H9 (cell line): ENCODE data around the gene KRTAP4-6. TPM values are rescaled to one million over a fixed set of nuclear protein-coding genes. Genes with fewer than 3 reads are reported as not detected.

Experiments
- DNase-seq: peaks from one replicate; pipeline ENCODE4 v3.0.0-alpha.2; 2017
- H2AFZ ChIP-seq: one replicate; pipeline ENCODE4 v1.6.1; 2013; ENCODE audit warnings: mild to moderate bottlenecking, low read length, control low read depth, moderate library complexity
- H2AK5ac ChIP-seq: 2 replicates; pipeline ENCODE4 v1.6.1; 2013; ENCODE audit warnings: low read length, control low read depth, mixed read lengths; ENCODE audit not compliant: insufficient read length
- H2BK120ac ChIP-seq: one replicate; pipeline ENCODE4 v1.6.1; 2013; ENCODE audit warnings: low read depth, mild to moderate bottlenecking, low read length, control low read depth, inconsistent platforms; ENCODE audit not compliant: poor library complexity, severe bottlenecking
- H2BK12ac ChIP-seq: 2 replicates; pipeline ENCODE4 v1.6.1; 2013; ENCODE audit warnings: low read length, control low read depth, mixed read lengths, low read depth; ENCODE audit not compliant: insufficient read length
- H2BK15ac ChIP-seq: 2 replicates; pipeline ENCODE4 v1.6.1; 2013; ENCODE audit warnings: low read depth, low read length, control low read depth
- H2BK20ac ChIP-seq: one replicate; pipeline ENCODE4 v1.6.1; 2013; ENCODE audit warnings: low read depth, mild to moderate bottlenecking, low read length, control low read depth, inconsistent platforms; ENCODE audit not compliant: poor library complexity, severe bottlenecking
- H2BK5ac ChIP-seq: 2 replicates; pipeline ENCODE4 v1.6.1; 2013; ENCODE audit warnings: low read length, control low read depth, mixed read lengths; ENCODE audit not compliant: insufficient read length
- H3K14ac ChIP-seq: 2 replicates; pipeline ENCODE4 v1.6.1; 2013; ENCODE audit warnings: low read length, control low read depth; ENCODE audit not compliant: insufficient read depth
- H3K18ac ChIP-seq: 2 replicates; pipeline ENCODE4 v1.6.1; 2013; ENCODE audit warnings: low read depth, mild to moderate bottlenecking, mixed read lengths, low read length, control low read depth; ENCODE audit not compliant: insufficient read length
- H3K23ac ChIP-seq: 2 replicates; pipeline ENCODE4 v1.6.1; 2013; ENCODE audit warnings: low read length, control low read depth, mixed read lengths, low read depth; ENCODE audit not compliant: insufficient read length
- H3K23me2 ChIP-seq: 2 replicates; pipeline ENCODE4 v1.6.1; 2013; ENCODE audit warnings: low read depth, mild to moderate bottlenecking, mixed read lengths, low read length, control low read depth; ENCODE audit not compliant: insufficient read length, poor library complexity, severe bottlenecking
- H3K27ac ChIP-seq: 2 replicates; pipeline ENCODE4 v1.5.1; 2013; ENCODE audit warnings: low read length, control low read depth, mixed read lengths, low read depth; ENCODE audit not compliant: insufficient read length
- H3K27me3 ChIP-seq: 2 replicates; pipeline ENCODE4 v1.6.1; 2013; ENCODE audit warnings: low read length, control low read depth, inconsistent platforms; ENCODE audit not compliant: insufficient read depth
- H3K4ac ChIP-seq: 2 replicates; pipeline ENCODE4 v1.6.1; 2013; ENCODE audit warnings: low read depth, mild to moderate bottlenecking, control low read depth, inconsistent platforms, low read length, moderate library complexity
- H3K4me1 ChIP-seq: 2 replicates; pipeline ENCODE4 v1.6.1; 2013; ENCODE audit warnings: low read length, control low read depth, inconsistent platforms; ENCODE audit not compliant: insufficient read depth
- H3K4me2 ChIP-seq: 2 replicates; pipeline ENCODE4 v1.6.1; 2013; ENCODE audit warnings: low read length, control low read depth, mixed read lengths; ENCODE audit not compliant: insufficient read length, insufficient read depth
- H3K56ac ChIP-seq: 2 replicates; pipeline ENCODE4 v1.6.1; 2013; ENCODE audit warnings: low read depth, mild to moderate bottlenecking, mixed read lengths, low read length, control low read depth; ENCODE audit not compliant: insufficient read length
- H3K79me1 ChIP-seq: 2 replicates; pipeline ENCODE4 v1.6.1; 2013; ENCODE audit warnings: low read depth, mild to moderate bottlenecking, moderate library complexity, low read length, control low read depth, inconsistent platforms; ENCODE audit not compliant: insufficient read depth, poor library complexity, severe bottlenecking
- H3K79me2 ChIP-seq: 2 replicates; pipeline ENCODE4 v1.6.1; 2013; ENCODE audit warnings: low read length, control low read depth, inconsistent platforms; ENCODE audit not compliant: insufficient read depth
- H3K9ac ChIP-seq: 2 replicates; pipeline ENCODE4 v1.6.1; 2013; ENCODE audit warnings: low read length, control low read depth, mixed read lengths; ENCODE audit not compliant: insufficient read length; ENCODE audit errors: extremely low read depth
- H3K9me3 ChIP-seq: one replicate; pipeline ENCODE4 v1.6.1; 2013; ENCODE audit warnings: low read depth, low read length, inconsistent platforms; ENCODE audit not compliant: control insufficient read depth
- H3T11ph ChIP-seq: one replicate; pipeline ENCODE4 v1.6.1; 2013; ENCODE audit warnings: mild to moderate bottlenecking, low read length, control low read depth, inconsistent platforms
- H4K20me1 ChIP-seq: one replicate; pipeline ENCODE4 v1.6.1; 2013; ENCODE audit not compliant: control insufficient read depth, insufficient read length, insufficient read depth
- H4K5ac ChIP-seq: 2 replicates; pipeline ENCODE4 v1.6.1; 2013; ENCODE audit warnings: low read depth, mild to moderate bottlenecking, mixed read lengths, low read length, control low read depth; ENCODE audit not compliant: insufficient read length
- H4K8ac ChIP-seq: replicated peaks from 2 replicates; pipeline ENCODE4 v1.6.1; 2013; ENCODE audit warnings: low read length, control low read depth, mixed read lengths, low read depth; ENCODE audit not compliant: insufficient read length
- H4K91ac ChIP-seq: 2 replicates; pipeline ENCODE4 v1.6.1; 2013; ENCODE audit warnings: low read depth, mild to moderate bottlenecking, moderate library complexity, mixed read lengths, low read length, control low read depth; ENCODE audit not compliant: insufficient read length
- H3K27ac Mint-ChIP-seq, 3 experiments: 2 replicates in 2 of 3; 3 replicates in 1 of 3; pipeline ENCODE4 v1.8.0; 2020 to 2021; ENCODE audit warnings: mixed read lengths in 3 of 3, mild to moderate bottlenecking in 1 of 3, moderate library complexity in 1 of 3
- H3K27me3 Mint-ChIP-seq: 2 replicates; pipeline ENCODE4 v1.8.0; 2021; ENCODE audit warnings: low read depth, mild to moderate bottlenecking, moderate library complexity, mixed read lengths
- H3K36me3 Mint-ChIP-seq, 3 experiments: 2 replicates in 2 of 3; 3 replicates in 1 of 3; pipeline ENCODE4 v1.8.0; 2020 to 2021; ENCODE audit warnings: low read depth in 3 of 3, mixed read lengths in 3 of 3; ENCODE audit not compliant: insufficient read depth in 1 of 3
- H3K4me1 Mint-ChIP-seq, 2 experiments: 2 replicates each; pipeline ENCODE4 v1.8.0; 2020; ENCODE audit warnings: mixed read lengths in 2 of 2
- H3K4me3 Mint-ChIP-seq, 2 experiments: 2 replicates in 1 of 2; 3 replicates in 1 of 2; pipeline ENCODE4 v1.8.0; 2020 to 2021; ENCODE audit warnings: mild to moderate bottlenecking in 2 of 2, mixed read lengths in 2 of 2, moderate library complexity in 1 of 2
- H3K9me3 Mint-ChIP-seq, 2 experiments: 2 replicates in 1 of 2; 3 replicates in 1 of 2; pipeline ENCODE4 v1.8.0; 2020; ENCODE audit warnings: mild to moderate bottlenecking in 2 of 2, mixed read lengths in 2 of 2, moderate library complexity in 1 of 2
- WGBS: extraction: QIAGEN DNeasy Blood & Tissue Kit; methylation state at CpG from one replicate; pipeline ENCODE4 v1.1.7; 2013; ENCODE audit warnings: missing lambda C conversion rate, low lambda C conversion rate, mixed read lengths; ENCODE audit not compliant: insufficient read length; ENCODE audit errors: extremely low coverage; 5-methylcytosine and 5-hydroxymethylcytosine counted together
- total RNA-seq: library from RNA; stranded (reverse); gene quantifications from 2 replicates; pipeline ENCODE4 v1.2.1, GENCODE V29; 2021
- TF ChIP-seq, protein P1 (sequence below): fragments of 200-600 bp; sonication (generic); conservative IDR thresholded peaks from 3 replicates; pipeline ENCODE4 v1.8.0; 2021; ENCODE audit warnings: antibody characterized with exemption, mild to moderate bottlenecking

KRTAP4-6 gene
- total RNA-seq, 1 experiment from 2014 or later = not detected

GRCh38 chr17:41171886-41172285, 31.5 kb upstream of the KRTAP4-6 start:
- no CpG with 5 or more reads among the region's 2 CpGs for WGBS

More at GRCh38 chr17:41171886-41172285, 31.5 kb upstream of the KRTAP4-6 start:
- no peak overlapping the region for H4K5ac ChIP-seq
- H3K79me2 ChIP-seq = no peaks in the 10 kb centered on the region
- Mint-ChIP-seq H3K4me3 (no peak overlapping the region), H3K27me3 (no peaks in the 10 kb centered on the region; the same call in 1 of the 2 replicates), H3K9me3 (no peaks in the 10 kb centered on the region; a peak in 1 of 5 replicates), H3K27ac (no peak overlapping the region), H3K36me3 (no peaks in the 10 kb centered on the region), H3K4me1 (no peaks in the 10 kb centered on the region)
- no peak overlapping the region for H4K8ac ChIP-seq
- no peaks in the 10 kb centered on the region for H3K79me1 ChIP-seq
- H3K9ac ChIP-seq = no peak overlapping the region
- no peak overlapping the region for H2BK20ac ChIP-seq
- no peaks in the 10 kb centered on the region for H3K4me1 ChIP-seq
- no peak overlapping the region for H2BK120ac ChIP-seq
- no peak overlapping the region for H2AK5ac ChIP-seq
- no peak overlapping the region for H4K91ac ChIP-seq
- no peak overlapping the region for H3K27ac ChIP-seq
- H3K14ac ChIP-seq = no peak overlapping the region
- H3K4ac ChIP-seq = no peak overlapping the region
- no peak overlapping the region for H3K4me2 ChIP-seq
- H2BK15ac ChIP-seq = no peak overlapping the region
- no peak overlapping the region for H3K18ac ChIP-seq
- no peaks in the 10 kb centered on the region for H3K23me2 ChIP-seq
- no peaks in the 10 kb centered on the region for H3K9me3 ChIP-seq
- TF ChIP-seq, protein P1, sequence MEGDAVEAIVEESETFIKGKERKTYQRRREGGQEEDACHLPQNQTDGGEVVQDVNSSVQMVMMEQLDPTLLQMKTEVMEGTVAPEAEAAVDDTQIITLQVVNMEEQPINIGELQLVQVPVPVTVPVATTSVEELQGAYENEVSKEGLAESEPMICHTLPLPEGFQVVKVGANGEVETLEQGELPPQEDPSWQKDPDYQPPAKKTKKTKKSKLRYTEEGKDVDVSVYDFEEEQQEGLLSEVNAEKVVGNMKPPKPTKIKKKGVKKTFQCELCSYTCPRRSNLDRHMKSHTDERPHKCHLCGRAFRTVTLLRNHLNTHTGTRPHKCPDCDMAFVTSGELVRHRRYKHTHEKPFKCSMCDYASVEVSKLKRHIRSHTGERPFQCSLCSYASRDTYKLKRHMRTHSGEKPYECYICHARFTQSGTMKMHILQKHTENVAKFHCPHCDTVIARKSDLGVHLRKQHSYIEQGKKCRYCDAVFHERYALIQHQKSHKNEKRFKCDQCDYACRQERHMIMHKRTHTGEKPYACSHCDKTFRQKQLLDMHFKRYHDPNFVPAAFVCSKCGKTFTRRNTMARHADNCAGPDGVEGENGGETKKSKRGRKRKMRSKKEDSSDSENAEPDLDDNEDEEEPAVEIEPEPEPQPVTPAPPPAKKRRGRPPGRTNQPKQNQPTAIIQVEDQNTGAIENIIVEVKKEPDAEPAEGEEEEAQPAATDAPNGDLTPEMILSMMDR = no peak
- no peak overlapping the region for H2AFZ ChIP-seq
- H3K27me3 ChIP-seq = no peaks in the 10 kb centered on the region
- H3K56ac ChIP-seq = no peak overlapping the region
- H2BK12ac ChIP-seq = no peak overlapping the region
- no peak for DNase-seq
- no peak overlapping the region for H3T11ph ChIP-seq
- H4K20me1 ChIP-seq = no peaks in the 10 kb centered on the region
- H3K23ac ChIP-seq = no peak overlapping the region
- H2BK5ac ChIP-seq = no peak overlapping the region
